Left ventricle myocardium inferior (tissue), 1 donor: ENCODE data around the gene SLIT1. TPM values are rescaled to one million over a fixed set of nuclear protein-coding genes. Genes with fewer than 3 reads are reported as not detected.

Experiments
- DNase-seq: peaks from one replicate; pipeline ENCODE4 v3.0.0-alpha.2; 2020
- H3K27ac ChIP-seq: fragments of 200-600 bp; replicated peaks from 2 replicates; pipeline ENCODE4 v1.8.0; 2021
- H3K27me3 ChIP-seq: fragments of 200-600 bp; 2 replicates; pipeline ENCODE4 v1.8.0; 2021; ENCODE audit warnings: low read depth
- H3K36me3 ChIP-seq: fragments of 200-600 bp; 2 replicates; pipeline ENCODE4 v1.8.0; 2021
- H3K4me1 ChIP-seq: fragments of 200-600 bp; 2 replicates; pipeline ENCODE4 v1.8.0; 2021
- H3K4me3 ChIP-seq: fragments of 200-600 bp; 2 replicates; pipeline ENCODE4 v1.8.0; 2021; ENCODE audit warnings: mild to moderate bottlenecking, moderate library complexity
- H3K9me3 ChIP-seq: fragments of 200-600 bp; replicated peaks from 2 replicates; pipeline ENCODE4 v1.8.0; 2021
- CTCF ChIP-seq: fragments of 200-600 bp; IDR thresholded peaks from 2 replicates; pipeline ENCODE4 v1.8.0; 2021; ENCODE audit warnings: antibody characterized with exemption, mild to moderate bottlenecking, borderline replicate concordance
- intact Hi-C: fragments of 100-400 bp; cut with micrococcal nuclease; formaldehyde crosslinking; loops from one replicate; pipeline ENCODE4 v1.11.0; 2022
- total RNA-seq: library from RNA; stranded (reverse); fragmentation: NEBNext Ultra II Directional; extraction: Animal tissue kit (Norgen Biotek cat#: 25700); gene quantifications from one replicate; pipeline ENCODE4 v1.2.1, GENCODE V29; 2021
- donor health status: DM: no; HTN: yes; CAD: no; lungs with severe emphysema.

Gene SLIT1
- total RNA-seq, 1 donor from 2014 or later = 0.08 TPM

- TF ChIP-seq CTCF = peak; percentile 66
- Histone ChIP-seq H3K36me3 (no peaks in the 10 kb centered on the region), H3K4me3 (no peak overlapping the region), H3K9me3 (no peaks in the 10 kb centered on the region), H3K27ac (no peak overlapping the region), H3K27me3 (peaks cover 46% of the 10 kb centered on the region), H3K4me1 (no peaks in the 10 kb centered on the region)
- intact Hi-C loops = no loop called here
- DNase-seq = no peak
Observed at GRCh38 chr10:97117372-97117771, 68.4 kb downstream of the SLIT1 start.

- Histone ChIP-seq H3K27me3 (peaks cover 38% of the 10 kb centered on the region), H3K4me3 (no peak overlapping the region), H3K36me3 (no peaks in the 10 kb centered on the region), H3K9me3 (no peaks in the 10 kb centered on the region), H3K27ac (no peak overlapping the region), H3K4me1 (no peaks in the 10 kb centered on the region)
- no peak for DNase-seq
- TF ChIP-seq CTCF = no peak
- intact Hi-C loops = no loop called here
Observed at GRCh38 chr10:97116462-97117162, 69.1 kb downstream of the SLIT1 start.

- no peak for TF ChIP-seq CTCF
- no peak overlapping the region for H3K4me3 ChIP-seq
- DNase-seq = no peak
- no peak overlapping the region for H3K27ac ChIP-seq
- no peaks in the 10 kb centered on the region for H3K36me3 ChIP-seq
- H3K27me3 ChIP-seq = peaks cover 30% of the 10 kb centered on the region
- intact Hi-C loops = no loop called here
- H3K9me3 ChIP-seq = no peaks in the 10 kb centered on the region
- H3K4me1 ChIP-seq = no peaks in the 10 kb centered on the region
Observed at GRCh38 chr10:97115846-97116245, 69.9 kb downstream of the SLIT1 start.

GRCh38 chr10:97111615-97112014 lies 74.1 kb downstream of the SLIT1 start:
- H3K27me3 ChIP-seq = peaks cover 5% of the 10 kb centered on the region
- no peak for DNase-seq
- no peak for TF ChIP-seq CTCF
- H3K4me3 ChIP-seq = no peak overlapping the region
- H3K27ac ChIP-seq = no peak overlapping the region
- H3K36me3 ChIP-seq = no peaks in the 10 kb centered on the region
- intact Hi-C loops = no loop called here
- H3K4me1 ChIP-seq = peaks cover 4% of the 10 kb centered on the region
- no peaks in the 10 kb centered on the region for H3K9me3 ChIP-seq

GRCh38 chr10:97109547-97109946 lies 76.2 kb downstream of the SLIT1 start:
- intact Hi-C loops = no loop called here
- no peak for DNase-seq
- Histone ChIP-seq H3K4me1 (peaks cover 8% of the 10 kb centered on the region), H3K27ac (no peak overlapping the region), H3K27me3 (no peaks in the 10 kb centered on the region), H3K4me3 (no peak overlapping the region), H3K36me3 (no peaks in the 10 kb centered on the region), H3K9me3 (no peaks in the 10 kb centered on the region)
- TF ChIP-seq CTCF = no peak
